HepG2 (cell line): Measurements from ENCODE around the gene RPL36AL. TPM values are rescaled to one million over a fixed set of nuclear protein-coding genes. Genes with fewer than 3 reads are reported as not detected.
A peak's percentile ranks its signal among the peaks of the same experiment; 100 is the strongest.

Experiments
- EED ChIP-seq: sonication (generic); formaldehyde crosslinking; IDR thresholded peaks from 2 replicates; pipeline ENCODE4 v1.5.0; 2020; ENCODE audit warnings: mild to moderate bottlenecking, missing genetic modification reagents
- FIP1L1 ChIP-seq: fragments of 200-400 bp; formaldehyde crosslinking; IDR thresholded peaks from 2 replicates; pipeline ENCODE4 v1.6.1; 2018; ENCODE audit warnings: low read depth, mild to moderate bottlenecking, low read length, moderate library complexity, borderline replicate concordance; ENCODE audit not compliant: insufficient read depth
- GTF3A ChIP-seq: sonication (generic); formaldehyde crosslinking; conservative IDR thresholded peaks from 2 replicates; pipeline ENCODE4 v1.4.0; 2020; ENCODE audit warnings: mild to moderate bottlenecking, missing genetic modification reagents
- RFX1 ChIP-seq: fragments of 450-650 bp; IDR thresholded peaks from 2 replicates; pipeline ENCODE4 v1.6.1; 2017
- ZBTB40 ChIP-seq, 2 experiments: fragments of 450-650 bp in 1 of 2; sonication (generic) in 1 of 2; formaldehyde crosslinking in 1 of 2; IDR thresholded peaks; 2 replicates each; pipeline versions ENCODE4 v1.6.1 to v1.8.0; 2016 to 2022; ENCODE audit warnings: antibody characterized with exemption in 1 of 2, mild to moderate bottlenecking in 1 of 2, missing genetic modification reagents in 1 of 2
- ZNF552 ChIP-seq: sonication (generic); formaldehyde crosslinking; IDR thresholded peaks from 2 replicates; pipeline ENCODE4 v1.9.0; 2022; ENCODE audit warnings: missing genetic modification reagents, mild to moderate bottlenecking, borderline replicate concordance
- ZNF773 ChIP-seq: sonication (generic); formaldehyde crosslinking; IDR thresholded peaks from 2 replicates; pipeline ENCODE4 v1.4.0; 2020; ENCODE audit warnings: missing genetic modification reagents, borderline replicate concordance
- ZSCAN12 ChIP-seq: sonication (generic); formaldehyde crosslinking; IDR thresholded peaks from 2 replicates; pipeline ENCODE4 v1.9.0; 2021; ENCODE audit warnings: mild to moderate bottlenecking, missing genetic modification reagents
- polyA plus RNA-seq, 8 experiments: library from polyadenylated mRNA; depleted of rRNA in 3 of 8; stranded (reverse) in 7 of 8; unstranded in 1 of 8; fragments of >200 nt; fragmentation: Illumina TruSeq in 4 of 8; extraction: Trizol in 4 of 8; gene quantifications; 2 replicates each; pipeline versions ENCODE4 v1.2.1 to v1.2.3, GENCODE V29; 2011 to 2016; ENCODE audit warnings: low read depth in 4 of 8, missing spikeins in 1 of 8, mixed read lengths in 1 of 8; ENCODE audit not compliant: insufficient read depth in 1 of 8
- total RNA-seq, 5 experiments: library from RNA; depleted of rRNA; stranded (reverse); fragments of >200 nt; fragmentation: Illumina TruSeq; extraction: Trizol; gene quantifications; 2 replicates each; pipeline ENCODE4 v1.2.3, GENCODE V29; 2016; ENCODE audit warnings: low read depth in 1 of 5
- TF ChIP-seq, protein P1 (sequence below): sonication (generic); formaldehyde crosslinking; IDR thresholded peaks from 2 replicates; pipeline ENCODE4 v1.8.0; 2022; ENCODE audit warnings: mild to moderate bottlenecking, missing genetic modification reagents; ENCODE audit not compliant: insufficient replicate concordance
- TF ChIP-seq, protein P2 (sequence below): sonication (generic); formaldehyde crosslinking; IDR thresholded peaks from 2 replicates; pipeline ENCODE4 v1.5.1; 2020; ENCODE audit warnings: mild to moderate bottlenecking, moderate library complexity, missing genetic modification reagents

The RPL36AL gene
- total and polyA plus RNA-seq, 2 of the 13 experiments (the other 11 are each of a cell fraction or from before 2014, with no cell fraction given): 90.0 to 294 TPM

- TF ChIP-seq ZBTB40 (IDR thresholded peaks at IDR 0.05): no peak
- peak; percentile 72 for TF ChIP-seq ZBTB40 (CRISPR knock-in tag; IDR thresholded peaks at IDR 0.05)
- TF ChIP-seq ZNF773: 0 out of 2 replicates have a peak, but pooled peaks have one; percentile 59
- no peak for TF ChIP-seq RFX1
- TF ChIP-seq, protein P1, sequence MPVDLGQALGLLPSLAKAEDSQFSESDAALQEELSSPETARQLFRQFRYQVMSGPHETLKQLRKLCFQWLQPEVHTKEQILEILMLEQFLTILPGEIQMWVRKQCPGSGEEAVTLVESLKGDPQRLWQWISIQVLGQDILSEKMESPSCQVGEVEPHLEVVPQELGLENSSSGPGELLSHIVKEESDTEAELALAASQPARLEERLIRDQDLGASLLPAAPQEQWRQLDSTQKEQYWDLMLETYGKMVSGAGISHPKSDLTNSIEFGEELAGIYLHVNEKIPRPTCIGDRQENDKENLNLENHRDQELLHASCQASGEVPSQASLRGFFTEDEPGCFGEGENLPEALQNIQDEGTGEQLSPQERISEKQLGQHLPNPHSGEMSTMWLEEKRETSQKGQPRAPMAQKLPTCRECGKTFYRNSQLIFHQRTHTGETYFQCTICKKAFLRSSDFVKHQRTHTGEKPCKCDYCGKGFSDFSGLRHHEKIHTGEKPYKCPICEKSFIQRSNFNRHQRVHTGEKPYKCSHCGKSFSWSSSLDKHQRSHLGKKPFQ: peak; percentile 34
- TF ChIP-seq ZNF552 (CRISPR knock-in tag): peak; percentile 82; the same call in 1 of the 2 replicates
- TF ChIP-seq GTF3A (CRISPR knock-in tag): no peak
- TF ChIP-seq ZSCAN12 (CRISPR knock-in tag): no peak
- peak; percentile 87; the same call in 1 of the 2 replicates for TF ChIP-seq EED (CRISPR knock-in tag)
- TF ChIP-seq FIP1L1: peak; percentile 79; the same call in 1 of the 2 replicates
- TF ChIP-seq, protein P2, sequence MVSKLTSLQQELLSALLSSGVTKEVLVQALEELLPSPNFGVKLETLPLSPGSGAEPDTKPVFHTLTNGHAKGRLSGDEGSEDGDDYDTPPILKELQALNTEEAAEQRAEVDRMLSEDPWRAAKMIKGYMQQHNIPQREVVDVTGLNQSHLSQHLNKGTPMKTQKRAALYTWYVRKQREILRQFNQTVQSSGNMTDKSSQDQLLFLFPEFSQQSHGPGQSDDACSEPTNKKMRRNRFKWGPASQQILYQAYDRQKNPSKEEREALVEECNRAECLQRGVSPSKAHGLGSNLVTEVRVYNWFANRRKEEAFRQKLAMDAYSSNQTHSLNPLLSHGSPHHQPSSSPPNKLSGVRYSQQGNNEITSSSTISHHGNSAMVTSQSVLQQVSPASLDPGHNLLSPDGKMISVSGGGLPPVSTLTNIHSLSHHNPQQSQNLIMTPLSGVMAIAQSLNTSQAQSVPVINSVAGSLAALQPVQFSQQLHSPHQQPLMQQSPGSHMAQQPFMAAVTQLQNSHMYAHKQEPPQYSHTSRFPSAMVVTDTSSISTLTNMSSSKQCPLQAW: peak; percentile 91
These were observed 21.7 kb downstream of the RPL36AL start, which contains the start of gene LRR1 (continued) for GRCh38 chr14:49598485-49599300.
